ENCODE results near the gene MYRIP.

DNA sequence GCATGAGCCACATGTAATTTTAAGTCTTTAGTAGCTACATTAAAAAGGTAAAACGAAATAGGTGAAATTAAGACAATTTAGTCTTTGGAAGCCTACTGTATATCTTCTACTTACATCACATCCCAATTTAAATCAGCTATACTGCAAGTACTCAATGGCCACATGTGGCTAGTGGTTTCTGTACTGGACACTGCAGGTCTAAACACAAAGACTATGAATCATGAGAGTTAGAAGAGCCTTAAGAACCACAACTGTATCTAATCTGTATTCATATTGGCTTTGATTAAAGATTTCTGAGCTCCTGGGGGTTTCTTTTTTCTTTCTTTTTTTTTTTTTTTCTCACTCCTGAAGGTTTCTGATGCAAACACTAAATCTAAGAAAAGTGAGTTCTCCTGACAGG, 497.8 kb downstream of the MYRIP start:
- TF ChIP-seq POLR2AphosphoS5 (IDR thresholded peaks at IDR 0.05; ENCODE audit: low read depth, low read length) (no peak), POU2F2 (IDR thresholded peaks at IDR 0.05; ENCODE audit: low read depth, low read length) (no peak), POLR2A (IDR thresholded peaks at IDR 0.05; ENCODE audit: low read depth, low read length) (no peak)

Measured in GM12891 (cell line).